HCT116 (cell line): ENCODE results near the gene POLDIP2.

ENCODE experiments used
- CTCF ChIP-seq, 3 experiments: fragments of 200-600 bp in 1 of 3; sonication (generic) in 1 of 3; IDR thresholded peaks in 2 of 3; conservative IDR thresholded peaks in 1 of 3; 2 replicates each; pipeline ENCODE4 v1.5.1; 2012 to 2017; ENCODE audit warnings: low read depth in 2 of 3, low read length in 2 of 3, antibody characterized with exemption in 1 of 3, borderline replicate concordance in 1 of 3, control low read depth in 1 of 3, mild to moderate bottlenecking in 1 of 3, mixed read lengths in 1 of 3, mixed run types in 1 of 3, moderate library complexity in 1 of 3; ENCODE audit not compliant: insufficient read depth in 1 of 3
- EZH2phosphoT487 ChIP-seq: fragments of 200-600 bp; IDR thresholded peaks from 2 replicates; pipeline ENCODE4 v1.6.1; 2018; ENCODE audit warnings: antibody characterized with exemption, borderline replicate concordance
- MAX ChIP-seq: IDR thresholded peaks from 2 replicates; pipeline ENCODE4 v1.6.1; 2012
- REST ChIP-seq: IDR thresholded peaks from 2 replicates; pipeline ENCODE4 v1.6.1; 2012; ENCODE audit warnings: low read depth
- ZNF274 ChIP-seq: fragments of 200-500 bp; sonication (Bioruptor generic); IDR thresholded peaks from 2 replicates; pipeline ENCODE4 v1.6.1; 2014; ENCODE audit warnings: mild to moderate bottlenecking, low read depth, low read length, inconsistent platforms

GRCh38 chr17:28343491-28343932, 13.8 kb downstream of the POLDIP2 start:
- TF ChIP-seq CTCF (IDR thresholded peaks at IDR 0.05 in 2 of 3, conservative IDR thresholded peaks at IDR 0.05 in 1 of 3; ENCODE audit: borderline replicate concordance in 1 of 3, insufficient read depth in 1 of 3, low read depth in 2 of 3, low read length in 2 of 3) (no peak), ZNF274 (no peak), EZH2phosphoT487 (no peak), REST (no peak), MAX (no peak)
